ENCODE measurements around the gene FANCM. TPM values are rescaled to one million over a fixed set of nuclear protein-coding genes. Genes with fewer than 3 reads are reported as not detected.

Gene FANCM
- total and polyA plus RNA-seq, 9 of the 15 experiments (the other 6 are each of a cell fraction or from before 2014, with no cell fraction given): 5.1 to 14.4 (median 6.2) TPM

DNA sequence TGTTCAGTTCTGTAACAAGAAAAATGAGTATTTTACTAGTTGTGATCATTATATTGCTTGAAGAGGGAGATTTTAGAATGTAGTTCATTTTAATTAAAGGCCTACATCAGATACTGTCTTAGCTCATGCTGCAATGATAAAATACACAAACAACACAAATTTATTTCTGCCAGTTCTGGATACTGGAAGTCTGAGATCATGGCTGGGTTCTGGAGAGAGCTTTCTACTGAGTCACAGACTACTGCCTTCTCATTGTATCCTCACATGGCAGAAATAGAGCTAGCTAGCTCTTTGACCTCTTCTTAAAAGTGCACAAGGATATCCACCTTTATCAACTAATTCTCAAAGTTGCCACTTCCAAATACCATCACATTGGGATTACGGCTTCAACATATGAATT, 63.5 kb downstream of the FANCM start (continued):
- TF ChIP-seq, protein P1, sequence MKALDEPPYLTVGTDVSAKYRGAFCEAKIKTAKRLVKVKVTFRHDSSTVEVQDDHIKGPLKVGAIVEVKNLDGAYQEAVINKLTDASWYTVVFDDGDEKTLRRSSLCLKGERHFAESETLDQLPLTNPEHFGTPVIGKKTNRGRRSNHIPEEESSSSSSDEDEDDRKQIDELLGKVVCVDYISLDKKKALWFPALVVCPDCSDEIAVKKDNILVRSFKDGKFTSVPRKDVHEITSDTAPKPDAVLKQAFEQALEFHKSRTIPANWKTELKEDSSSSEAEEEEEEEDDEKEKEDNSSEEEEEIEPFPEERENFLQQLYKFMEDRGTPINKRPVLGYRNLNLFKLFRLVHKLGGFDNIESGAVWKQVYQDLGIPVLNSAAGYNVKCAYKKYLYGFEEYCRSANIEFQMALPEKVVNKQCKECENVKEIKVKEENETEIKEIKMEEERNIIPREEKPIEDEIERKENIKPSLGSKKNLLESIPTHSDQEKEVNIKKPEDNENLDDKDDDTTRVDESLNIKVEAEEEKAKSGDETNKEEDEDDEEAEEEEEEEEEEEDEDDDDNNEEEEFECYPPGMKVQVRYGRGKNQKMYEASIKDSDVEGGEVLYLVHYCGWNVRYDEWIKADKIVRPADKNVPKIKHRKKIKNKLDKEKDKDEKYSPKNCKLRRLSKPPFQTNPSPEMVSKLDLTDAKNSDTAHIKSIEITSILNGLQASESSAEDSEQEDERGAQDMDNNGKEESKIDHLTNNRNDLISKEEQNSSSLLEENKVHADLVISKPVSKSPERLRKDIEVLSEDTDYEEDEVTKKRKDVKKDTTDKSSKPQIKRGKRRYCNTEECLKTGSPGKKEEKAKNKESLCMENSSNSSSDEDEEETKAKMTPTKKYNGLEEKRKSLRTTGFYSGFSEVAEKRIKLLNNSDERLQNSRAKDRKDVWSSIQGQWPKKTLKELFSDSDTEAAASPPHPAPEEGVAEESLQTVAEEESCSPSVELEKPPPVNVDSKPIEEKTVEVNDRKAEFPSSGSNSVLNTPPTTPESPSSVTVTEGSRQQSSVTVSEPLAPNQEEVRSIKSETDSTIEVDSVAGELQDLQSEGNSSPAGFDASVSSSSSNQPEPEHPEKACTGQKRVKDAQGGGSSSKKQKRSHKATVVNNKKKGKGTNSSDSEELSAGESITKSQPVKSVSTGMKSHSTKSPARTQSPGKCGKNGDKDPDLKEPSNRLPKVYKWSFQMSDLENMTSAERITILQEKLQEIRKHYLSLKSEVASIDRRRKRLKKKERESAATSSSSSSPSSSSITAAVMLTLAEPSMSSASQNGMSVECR (CRISPR knock-in tag; IDR thresholded peaks at IDR 0.05): no peak
- TF ChIP-seq, protein P2, sequence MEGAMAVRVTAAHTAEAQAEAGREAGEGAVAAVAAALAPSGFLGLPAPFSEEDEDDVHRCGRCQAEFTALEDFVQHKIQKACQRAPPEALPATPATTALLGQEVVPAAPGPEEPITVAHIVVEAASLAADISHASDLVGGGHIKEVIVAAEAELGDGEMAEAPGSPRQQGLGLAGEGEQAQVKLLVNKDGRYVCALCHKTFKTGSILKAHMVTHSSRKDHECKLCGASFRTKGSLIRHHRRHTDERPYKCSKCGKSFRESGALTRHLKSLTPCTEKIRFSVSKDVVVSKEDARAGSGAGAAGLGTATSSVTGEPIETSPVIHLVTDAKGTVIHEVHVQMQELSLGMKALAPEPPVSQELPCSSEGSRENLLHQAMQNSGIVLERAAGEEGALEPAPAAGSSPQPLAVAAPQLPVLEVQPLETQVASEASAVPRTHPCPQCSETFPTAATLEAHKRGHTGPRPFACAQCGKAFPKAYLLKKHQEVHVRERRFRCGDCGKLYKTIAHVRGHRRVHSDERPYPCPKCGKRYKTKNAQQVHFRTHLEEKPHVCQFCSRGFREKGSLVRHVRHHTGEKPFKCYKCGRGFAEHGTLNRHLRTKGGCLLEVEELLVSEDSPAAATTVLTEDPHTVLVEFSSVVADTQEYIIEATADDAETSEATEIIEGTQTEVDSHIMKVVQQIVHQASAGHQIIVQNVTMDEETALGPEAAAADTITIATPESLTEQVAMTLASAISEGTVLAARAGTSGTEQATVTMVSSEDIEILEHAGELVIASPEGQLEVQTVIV (CRISPR knock-in tag; IDR thresholded peaks at IDR 0.05; ENCODE audit: borderline replicate concordance): no peak
- TF ChIP-seq ZNF253 (CRISPR knock-in tag; conservative IDR thresholded peaks at IDR 0.05) (no peak), NBN (IDR thresholded peaks at IDR 0.05; ENCODE audit: low read depth) (no peak), ZNF12 (CRISPR knock-in tag; IDR thresholded peaks at IDR 0.05) (no peak)
- TF ChIP-seq, protein P3, sequence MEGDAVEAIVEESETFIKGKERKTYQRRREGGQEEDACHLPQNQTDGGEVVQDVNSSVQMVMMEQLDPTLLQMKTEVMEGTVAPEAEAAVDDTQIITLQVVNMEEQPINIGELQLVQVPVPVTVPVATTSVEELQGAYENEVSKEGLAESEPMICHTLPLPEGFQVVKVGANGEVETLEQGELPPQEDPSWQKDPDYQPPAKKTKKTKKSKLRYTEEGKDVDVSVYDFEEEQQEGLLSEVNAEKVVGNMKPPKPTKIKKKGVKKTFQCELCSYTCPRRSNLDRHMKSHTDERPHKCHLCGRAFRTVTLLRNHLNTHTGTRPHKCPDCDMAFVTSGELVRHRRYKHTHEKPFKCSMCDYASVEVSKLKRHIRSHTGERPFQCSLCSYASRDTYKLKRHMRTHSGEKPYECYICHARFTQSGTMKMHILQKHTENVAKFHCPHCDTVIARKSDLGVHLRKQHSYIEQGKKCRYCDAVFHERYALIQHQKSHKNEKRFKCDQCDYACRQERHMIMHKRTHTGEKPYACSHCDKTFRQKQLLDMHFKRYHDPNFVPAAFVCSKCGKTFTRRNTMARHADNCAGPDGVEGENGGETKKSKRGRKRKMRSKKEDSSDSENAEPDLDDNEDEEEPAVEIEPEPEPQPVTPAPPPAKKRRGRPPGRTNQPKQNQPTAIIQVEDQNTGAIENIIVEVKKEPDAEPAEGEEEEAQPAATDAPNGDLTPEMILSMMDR (IDR thresholded peaks at IDR 0.05 in 2 of 3, conservative IDR thresholded peaks at IDR 0.05 in 1 of 3; ENCODE audit: insufficient read depth in 2 of 3, low read depth in 1 of 3, low read length in 3 of 3): no peak
- TF ChIP-seq, protein P4, sequence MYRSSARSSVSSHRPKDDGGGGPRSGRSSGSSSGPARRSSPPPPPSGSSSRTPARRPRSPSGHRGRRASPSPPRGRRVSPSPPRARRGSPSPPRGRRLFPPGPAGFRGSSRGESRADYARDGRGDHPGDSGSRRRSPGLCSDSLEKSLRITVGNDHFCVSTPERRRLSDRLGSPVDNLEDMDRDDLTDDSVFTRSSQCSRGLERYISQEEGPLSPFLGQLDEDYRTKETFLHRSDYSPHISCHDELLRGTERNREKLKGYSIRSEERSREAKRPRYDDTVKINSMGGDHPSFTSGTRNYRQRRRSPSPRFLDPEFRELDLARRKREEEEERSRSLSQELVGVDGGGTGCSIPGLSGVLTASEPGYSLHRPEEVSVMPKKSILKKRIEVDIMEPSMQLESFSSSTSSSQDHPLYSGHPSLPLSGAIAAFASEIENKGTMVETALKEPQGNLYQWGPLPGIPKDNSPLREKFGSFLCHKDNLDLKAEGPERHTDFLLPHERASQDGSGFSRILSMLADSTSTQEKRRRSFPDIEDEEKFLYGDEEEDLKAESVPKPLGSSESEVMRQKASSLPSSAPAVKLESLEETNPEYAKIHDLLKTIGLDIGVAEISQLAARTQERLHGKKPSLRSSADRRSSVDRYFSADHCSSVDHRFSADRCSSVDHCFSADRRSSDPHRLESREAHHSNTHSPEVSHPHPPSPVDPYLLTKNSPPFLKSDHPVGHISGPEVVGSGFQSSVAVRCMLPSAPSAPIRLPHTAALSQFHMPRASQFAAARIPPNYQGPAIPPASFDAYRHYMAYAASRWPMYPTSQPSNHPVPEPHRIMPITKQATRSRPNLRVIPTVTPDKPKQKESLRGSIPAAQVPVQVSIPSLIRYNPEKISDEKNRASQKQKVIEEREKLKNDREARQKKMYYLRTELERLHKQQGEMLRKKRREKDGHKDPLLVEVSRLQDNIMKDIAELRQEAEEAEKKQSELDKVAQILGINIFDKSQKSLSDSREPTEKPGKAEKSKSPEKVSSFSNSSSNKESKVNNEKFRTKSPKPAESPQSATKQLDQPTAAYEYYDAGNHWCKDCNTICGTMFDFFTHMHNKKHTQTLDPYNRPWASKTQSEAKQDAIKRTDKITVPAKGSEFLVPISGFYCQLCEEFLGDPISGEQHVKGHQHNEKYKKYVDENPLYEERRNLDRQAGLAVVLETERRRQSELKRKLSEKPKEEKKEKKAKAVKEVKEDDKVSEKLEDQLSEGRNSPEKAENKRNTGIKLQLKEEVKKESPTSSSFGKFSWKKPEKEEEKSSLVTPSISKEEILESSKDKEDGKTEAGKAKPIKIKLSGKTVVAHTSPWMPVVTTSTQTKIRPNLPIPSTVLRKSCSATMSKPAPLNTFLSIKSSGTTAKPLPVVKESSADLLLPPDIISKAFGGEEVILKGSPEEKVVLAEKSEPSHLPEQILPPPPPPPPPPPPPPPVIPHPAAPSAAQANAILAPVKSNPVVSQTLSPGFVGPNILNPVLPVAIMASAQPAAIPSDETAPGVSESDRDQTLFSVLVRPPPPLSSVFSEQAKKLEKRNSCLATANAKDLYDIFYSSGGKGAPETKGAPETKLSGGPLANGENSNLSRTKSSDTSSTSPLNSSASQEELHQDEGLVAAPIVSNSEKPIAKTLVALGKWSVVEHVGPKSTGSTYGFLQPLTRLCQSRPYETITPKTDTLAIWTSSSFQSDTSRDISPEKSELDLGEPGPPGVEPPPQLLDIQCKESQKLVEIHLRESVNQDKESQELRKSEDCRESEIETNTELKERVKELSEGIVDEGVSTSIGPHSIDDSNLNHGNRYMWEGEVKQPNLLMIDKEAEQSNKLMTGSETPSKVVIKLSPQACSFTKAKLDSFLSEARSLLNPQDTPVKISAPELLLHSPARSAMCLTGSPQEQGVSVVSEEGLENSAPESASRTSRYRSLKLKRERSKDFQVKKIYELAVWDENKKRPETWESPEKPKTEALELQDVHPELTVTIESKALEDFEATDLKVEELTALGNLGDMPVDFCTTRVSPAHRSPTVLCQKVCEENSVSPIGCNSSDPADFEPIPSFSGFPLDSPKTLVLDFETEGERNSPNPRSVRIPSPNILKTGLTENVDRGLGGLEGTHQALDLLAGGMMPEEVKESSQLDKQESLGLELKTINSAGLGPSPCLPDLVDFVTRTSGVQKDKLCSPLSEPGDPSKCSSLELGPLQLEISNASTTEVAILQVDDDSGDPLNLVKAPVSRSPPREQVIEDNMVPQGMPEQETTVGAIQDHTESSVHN (IDR thresholded peaks at IDR 0.05; ENCODE audit: borderline replicate concordance in 1 of 2, low read depth in 1 of 2): no peak
- TF ChIP-seq, protein P5, sequence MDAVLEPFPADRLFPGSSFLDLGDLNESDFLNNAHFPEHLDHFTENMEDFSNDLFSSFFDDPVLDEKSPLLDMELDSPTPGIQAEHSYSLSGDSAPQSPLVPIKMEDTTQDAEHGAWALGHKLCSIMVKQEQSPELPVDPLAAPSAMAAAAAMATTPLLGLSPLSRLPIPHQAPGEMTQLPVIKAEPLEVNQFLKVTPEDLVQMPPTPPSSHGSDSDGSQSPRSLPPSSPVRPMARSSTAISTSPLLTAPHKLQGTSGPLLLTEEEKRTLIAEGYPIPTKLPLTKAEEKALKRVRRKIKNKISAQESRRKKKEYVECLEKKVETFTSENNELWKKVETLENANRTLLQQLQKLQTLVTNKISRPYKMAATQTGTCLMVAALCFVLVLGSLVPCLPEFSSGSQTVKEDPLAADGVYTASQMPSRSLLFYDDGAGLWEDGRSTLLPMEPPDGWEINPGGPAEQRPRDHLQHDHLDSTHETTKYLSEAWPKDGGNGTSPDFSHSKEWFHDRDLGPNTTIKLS (IDR thresholded peaks at IDR 0.05; ENCODE audit: borderline replicate concordance, low read depth): no peak
